CD4-positive, alpha-beta T cell treated with Interleukin-4 for 1 hour (primary cell): Measurements from ENCODE around the gene BIVM.

Experiments used
- DNase-seq, 2 donors: peaks; one replicate each; pipeline ENCODE4 v3.0.0-alpha.2; 2020 to 2022

The BIVM gene

DNA sequence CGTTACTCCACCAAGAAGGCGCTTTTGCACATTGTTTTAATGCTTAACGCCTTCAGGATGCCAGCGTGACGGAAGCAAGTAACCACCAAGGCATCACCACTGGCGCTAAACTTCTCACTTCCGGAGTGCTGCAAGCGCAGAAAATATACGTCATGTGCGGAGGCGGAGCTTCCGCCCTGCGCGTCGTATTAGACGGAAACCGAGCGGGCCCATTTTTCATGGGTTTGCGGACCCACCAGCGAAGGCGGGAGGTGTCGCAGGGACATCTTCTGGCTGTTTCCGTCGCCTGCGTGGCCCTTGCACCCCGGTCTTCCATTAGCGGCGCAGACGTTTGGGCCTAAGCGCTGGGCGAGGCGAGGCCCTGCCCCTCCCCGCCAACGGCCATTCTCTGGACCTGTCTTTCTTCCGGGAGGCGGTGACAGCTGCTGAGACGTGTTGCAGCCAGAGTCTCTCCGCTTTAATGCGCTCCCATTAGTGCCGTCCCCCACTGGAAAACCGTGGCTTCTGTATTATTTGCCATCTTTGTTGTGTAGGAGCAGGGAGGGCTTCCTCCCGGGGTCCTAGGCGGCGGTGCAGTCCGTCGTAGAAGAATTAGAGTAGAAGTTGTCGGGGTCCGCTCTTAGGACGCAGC lies 46.8 kb downstream of the BIVM start, which contains the start of gene ERCC5:
Gene ERCC5, plus strand, starts transcription at position 403 of the 631 bp plus-strand sequence. CDS start 235 bp downstream, outside the sequence.
- DNase-seq = peak; percentile 96

DNA sequence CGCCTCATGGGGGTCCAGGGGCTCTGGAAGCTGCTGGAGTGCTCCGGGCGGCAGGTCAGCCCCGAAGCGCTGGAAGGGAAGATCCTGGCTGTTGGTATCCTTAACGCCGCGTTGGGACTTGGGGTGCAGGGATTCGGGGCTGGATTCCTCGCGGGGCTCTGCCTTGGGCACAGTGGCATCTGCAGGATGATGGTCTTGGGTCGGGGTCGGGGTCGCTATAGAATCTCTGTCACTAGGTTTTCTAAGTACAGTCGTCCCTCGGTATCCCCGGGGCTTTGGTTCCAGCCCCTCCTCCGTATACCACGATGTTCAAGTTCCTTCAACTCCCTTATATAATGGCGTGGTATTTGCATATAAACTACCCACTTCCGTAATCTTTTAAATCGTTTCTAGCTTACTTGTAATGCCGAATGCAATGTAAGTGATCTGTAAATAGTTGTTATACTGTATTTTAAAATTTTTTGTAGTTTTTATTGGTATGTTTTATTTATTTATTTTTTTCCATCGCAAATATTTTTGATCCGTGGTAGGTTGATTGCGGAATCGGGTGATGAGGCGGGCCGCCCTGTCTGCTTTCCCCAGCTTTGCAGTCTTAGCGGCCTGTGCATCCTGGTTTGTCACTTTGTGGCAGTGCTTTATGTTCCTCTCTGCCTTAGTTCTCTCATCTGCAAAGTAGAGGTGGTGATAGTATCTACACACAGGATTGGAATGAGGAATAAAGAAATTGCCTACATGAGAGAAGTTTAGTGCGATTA lies 47.5 kb downstream of the BIVM start:
- peak; percentile 56 to 68 for DNase-seq

DNA sequence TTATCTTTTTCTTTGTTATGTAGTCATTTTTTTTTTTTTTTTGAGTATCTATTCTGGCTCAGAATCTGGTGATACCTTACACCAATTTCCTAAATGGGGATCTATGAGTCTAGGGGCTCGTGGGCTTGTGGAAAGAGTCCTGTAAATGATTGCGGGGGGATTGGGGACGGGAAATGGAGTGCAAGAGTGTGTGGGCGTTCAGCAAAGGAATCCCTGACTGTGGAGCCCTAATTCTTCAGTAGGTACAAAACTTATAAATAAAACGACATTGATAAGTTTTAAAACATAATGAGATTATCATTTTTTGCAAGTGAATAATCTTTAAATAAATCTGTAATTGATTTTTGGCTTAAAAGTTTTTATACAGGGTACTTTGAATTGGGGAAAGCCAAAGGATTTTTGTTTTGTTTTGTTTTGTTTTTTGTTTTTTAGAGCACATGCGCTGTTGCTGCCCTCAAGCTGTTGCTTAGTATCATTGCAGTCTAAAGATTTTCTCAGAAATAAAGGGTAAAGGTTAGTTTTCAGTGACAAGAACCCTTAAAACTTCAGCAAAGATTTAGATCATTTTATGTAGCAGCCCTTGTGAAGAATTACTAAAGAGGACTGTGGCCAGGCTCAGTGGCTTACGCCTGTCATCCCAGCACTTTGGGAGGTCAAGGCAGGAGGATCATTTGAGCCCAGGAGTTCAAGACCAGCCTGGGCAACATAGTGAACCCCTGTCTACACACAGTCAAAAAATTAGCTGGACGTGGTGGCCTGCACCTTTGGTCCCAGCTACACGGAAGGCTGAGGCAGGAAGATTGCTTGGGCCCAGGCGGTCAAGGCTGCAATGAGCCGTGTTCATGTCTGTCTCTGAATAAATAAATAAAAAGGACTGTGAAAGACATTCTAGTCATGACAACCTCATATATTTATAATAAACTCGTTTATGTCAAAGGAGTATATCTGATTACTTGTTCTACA lies 48.6 kb downstream of the BIVM start:
- peak in 1 of 2 donors; percentile 59 for DNase-seq

DNA sequence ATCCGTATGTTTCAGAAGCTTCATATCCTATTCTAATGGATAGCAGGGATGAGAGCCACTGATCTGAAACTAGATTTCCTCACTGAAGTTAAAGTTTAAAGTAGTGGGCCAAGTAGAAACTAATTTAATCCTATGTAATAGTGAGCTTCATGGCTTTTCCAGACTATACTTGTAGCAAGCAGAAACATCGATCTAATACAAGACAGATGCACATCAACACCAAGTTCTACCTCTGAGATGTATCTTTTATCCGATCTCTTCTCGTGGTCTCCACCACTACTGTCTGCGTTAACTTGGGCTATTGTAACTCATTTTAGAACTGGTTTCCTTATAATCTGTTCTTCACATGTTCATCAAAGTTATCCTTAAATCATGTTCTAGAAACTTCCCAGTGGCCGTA lies 50.0 kb downstream of the BIVM start:
- no peak for DNase-seq

DNA sequence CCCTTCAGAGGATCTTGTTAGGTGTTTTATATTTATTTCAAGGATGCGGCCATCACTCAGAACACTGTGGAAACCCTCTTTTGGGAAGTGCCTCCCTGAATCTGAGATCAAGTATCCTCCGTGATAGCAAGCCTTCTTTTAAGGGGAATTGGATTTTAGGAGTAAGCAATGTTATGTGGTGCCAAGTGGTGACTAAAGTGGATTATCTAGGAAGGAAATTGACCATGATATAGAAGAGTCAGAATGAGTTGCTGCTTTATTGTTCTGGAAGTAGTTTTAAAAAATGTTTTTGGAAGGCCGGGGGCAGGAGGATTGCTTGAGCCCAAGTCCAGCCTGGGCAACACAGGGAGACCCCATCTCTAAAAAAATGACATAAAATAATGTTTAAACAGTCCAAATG lies 53.6 kb downstream of the BIVM start:
- DNase-seq = no peak

DNA sequence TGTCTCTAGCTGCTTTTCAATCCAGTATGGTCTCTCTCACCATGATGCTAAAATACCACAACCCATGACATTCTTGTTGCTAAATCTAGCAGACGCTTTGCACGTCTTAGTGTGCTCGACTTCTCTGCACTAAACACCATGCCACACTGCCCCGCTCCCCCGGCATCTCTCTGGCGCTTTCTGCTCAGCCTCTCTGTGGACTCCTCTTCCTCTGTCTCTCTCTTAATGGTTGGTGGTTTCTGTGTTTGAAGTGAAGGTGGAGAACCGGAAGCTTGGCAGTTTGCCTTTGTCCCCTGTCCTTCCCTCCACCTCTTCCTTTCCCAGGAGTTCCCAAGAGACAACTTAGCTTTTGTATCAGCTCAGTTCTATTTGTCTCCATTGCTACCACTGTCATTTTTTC lies 55.8 kb downstream of the BIVM start:
- DNase-seq = peak in 1 of 2 donors; percentile 15

DNA sequence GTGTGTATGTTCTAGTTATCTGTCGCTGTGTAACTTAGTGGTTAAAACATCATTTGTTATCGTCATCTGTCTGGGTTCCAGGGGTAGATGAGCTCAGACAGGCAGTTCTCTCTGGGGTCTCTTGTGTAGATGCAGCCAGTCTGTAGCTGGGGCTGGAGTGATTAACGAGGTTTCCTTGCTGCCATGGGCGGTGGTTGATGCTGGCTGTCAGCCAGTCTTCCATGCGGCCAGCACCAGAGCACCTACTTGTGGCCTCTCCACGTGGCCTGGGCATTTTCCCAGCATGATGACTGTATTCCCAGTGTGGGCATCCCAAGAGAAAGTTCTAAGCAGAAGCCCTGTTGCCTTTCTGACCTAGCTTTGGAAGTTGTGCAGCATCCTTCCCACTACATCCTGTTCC lies 57.6 kb downstream of the BIVM start:
- no peak for DNase-seq

DNA sequence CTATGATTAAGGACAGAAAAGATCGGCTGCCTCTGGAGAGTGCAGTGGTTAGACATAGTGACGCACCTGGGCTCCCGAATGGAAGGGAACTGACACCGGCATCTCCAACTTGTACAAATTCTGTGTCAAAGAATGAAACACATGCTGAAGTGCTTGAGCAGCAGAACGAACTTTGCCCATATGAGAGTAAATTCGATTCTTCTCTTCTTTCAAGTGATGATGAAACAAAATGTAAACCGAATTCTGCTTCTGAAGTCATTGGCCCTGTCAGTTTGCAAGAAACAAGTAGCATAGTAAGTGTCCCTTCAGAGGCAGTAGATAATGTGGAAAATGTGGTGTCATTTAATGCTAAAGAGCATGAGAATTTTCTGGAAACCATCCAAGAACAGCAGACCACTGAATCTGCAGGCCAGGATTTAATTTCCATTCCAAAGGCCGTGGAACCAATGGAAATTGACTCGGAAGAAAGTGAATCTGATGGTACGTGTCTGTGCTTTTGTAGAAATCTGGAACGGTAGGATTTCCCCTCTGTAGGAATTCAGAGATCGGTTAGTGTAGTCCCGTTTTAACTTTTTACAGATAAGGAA lies 63.8 kb downstream of the BIVM start:
- no peak for DNase-seq

DNA sequence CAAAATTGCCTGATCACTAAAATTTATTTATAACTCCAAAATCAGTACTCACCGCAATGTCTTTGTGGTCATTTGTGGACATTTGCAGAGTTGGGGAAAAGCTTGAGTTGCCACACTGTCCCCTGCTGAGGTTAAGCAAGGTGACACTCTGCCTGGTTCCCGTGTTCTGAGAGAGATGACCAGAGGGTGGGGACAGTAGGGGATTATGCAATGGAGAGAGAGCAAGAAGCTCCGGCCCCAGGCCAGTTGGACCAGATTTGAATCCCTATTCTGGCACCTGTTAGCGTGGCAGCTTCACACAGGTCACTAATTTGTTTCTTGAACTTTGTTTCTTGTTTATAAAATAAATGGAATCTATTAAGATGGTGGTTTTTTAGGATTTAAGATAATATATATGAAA lies 64.7 kb downstream of the BIVM start:
- DNase-seq = no peak

DNA sequence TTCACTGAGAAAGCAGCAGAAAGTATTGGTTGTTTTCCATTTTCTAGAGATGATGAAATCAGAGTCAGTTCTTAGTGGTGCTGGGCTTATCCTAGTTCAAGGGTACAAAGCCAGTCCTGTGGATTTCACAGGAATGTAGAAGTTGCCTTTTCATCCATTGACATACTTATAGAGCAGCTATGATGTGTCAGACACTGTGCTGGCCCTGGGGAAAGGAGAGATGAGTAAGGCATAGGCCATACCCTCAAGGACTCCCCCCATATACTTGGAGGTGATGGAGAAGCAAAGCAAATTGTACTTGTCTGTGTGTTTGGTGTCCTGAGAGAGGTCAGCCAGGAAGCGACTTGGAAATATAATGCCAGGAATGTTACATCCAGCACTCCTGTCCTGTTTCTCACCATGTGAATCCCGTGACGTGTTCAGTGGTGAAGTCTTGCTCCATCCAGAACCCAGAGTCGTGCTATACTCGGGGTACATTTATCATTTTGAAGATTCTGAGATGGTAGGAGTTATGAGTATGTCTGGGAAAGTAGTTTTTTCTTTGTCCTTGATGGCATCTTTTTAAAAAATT lies 69.5 kb downstream of the BIVM start:
- DNase-seq = no peak

DNA sequence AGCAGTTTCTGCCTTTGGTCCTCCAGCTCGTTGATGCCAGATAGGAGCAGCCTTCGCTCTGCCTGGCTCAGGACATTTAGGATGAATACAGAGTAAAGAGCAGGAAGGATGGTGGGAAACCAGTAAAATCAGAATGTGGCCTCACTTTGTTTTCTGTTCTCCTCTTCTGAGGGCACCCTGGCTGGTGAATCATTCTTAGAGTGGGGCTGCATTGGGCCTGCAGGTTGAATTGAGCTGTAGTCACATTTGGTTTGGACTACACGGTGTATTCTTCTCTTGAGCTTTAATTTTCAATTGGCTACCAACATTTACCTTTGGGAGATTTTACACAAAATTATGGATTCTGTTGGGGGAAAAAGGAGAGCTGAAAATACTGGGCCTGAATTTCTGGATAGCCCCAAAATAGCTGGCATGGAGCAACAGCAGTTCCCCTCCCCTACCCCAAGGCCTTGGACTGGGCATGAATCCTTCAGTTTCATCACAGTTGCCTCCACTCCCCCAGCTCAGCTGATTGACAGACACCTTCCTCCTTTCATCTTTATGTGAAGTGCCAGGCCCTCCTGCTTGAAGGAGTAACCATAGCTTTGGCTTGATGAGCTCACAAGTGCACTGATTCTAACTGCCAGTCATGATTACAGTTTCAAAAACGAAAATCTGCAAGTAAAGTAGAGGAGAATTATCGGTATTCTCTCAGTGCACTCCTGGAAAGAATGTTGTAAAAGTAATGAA lies 71.2 kb downstream of the BIVM start:
- DNase-seq = no peak

DNA sequence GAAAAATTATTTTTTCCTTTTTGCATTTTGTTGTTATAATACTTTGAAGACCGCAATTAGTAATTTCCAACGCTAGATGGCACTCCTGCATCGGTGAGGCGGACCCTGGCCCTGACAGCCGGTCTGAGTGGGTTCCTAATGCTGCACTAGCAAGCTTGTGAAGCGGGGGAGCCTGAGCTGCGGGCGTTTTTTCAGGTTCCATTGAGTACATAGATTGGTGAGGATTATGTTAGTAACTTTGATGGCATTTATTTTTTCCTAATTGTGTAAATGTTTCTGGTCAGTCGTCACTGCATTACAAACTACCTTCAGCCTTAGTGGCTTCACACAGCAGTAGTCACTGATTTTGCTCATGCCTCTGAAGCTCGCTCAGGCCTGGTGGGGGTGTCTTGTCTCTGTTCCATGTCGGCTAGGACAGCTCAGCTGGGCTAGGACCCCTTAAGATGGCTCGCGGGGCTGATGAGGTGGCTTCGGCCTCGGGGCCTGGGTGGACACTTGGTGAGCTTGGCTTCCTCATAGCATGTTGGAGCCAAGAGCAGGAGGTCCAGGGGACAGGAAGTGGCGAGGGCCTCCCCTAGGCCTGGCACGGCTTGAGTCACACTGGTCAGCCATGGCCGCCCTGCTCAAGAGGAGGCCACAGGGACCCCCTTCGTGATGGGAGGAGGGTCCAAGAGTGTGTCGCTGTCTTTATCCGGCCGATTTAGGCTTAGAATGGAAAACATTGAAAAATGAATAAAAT lies 71.9 kb downstream of the BIVM start:
- peak; percentile 35 to 63 for DNase-seq

DNA sequence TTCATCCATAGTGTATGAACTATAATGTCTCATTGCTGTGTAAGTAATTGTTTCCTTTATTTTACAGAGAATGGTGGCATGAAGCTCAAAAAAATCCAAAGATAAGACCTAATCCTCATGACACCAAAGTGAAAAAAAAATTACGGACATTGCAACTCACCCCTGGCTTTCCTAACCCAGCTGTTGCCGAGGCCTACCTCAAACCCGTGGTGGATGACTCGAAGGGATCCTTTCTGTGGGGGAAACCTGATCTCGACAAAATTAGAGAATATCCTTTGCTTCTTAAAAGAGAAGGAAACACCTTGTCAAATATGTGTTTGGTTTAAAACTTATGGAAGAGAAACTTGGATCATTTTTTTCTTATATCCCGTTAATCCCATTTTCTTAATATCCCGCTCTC lies 73.2 kb downstream of the BIVM start:
- DNase-seq = no peak

DNA sequence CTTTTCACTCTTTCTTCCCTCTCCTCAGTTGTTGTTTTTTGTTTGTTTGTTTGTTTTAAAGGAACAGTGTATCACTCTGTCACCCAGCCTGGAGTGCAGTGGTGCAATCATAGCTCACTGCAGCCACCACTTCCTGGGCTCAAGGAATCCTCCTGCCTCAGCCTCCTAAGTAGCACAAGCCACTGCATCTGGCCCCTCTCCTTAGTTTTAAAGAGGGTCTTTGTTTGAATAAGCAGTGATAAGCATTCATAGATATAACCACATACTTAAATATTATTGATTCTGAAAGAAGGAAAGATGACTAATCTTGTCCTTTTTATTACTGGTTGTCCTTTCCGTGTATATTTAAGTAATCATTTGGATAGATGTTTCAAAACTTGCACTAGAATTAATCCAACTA lies 73.6 kb downstream of the BIVM start:
- DNase-seq = no peak

DNA sequence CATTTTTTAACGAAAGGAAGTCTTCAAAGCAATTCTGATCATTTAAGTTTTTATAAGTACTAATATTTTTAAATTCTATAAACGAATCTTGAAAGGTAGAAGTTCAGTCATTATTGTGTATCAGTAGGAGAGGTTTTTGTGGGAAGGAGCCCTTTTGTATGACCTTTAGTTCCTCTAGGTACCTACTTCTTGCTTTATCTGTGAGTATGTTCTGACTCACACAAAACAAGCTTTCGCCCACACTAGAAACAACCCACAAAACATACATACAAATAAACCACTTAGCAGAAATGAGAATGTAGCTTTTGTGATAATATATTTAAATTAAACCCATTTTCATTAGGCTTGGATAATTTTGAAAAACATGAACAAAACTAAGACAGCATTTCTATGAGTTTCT lies 74.7 kb downstream of the BIVM start:
- no peak for DNase-seq

DNA sequence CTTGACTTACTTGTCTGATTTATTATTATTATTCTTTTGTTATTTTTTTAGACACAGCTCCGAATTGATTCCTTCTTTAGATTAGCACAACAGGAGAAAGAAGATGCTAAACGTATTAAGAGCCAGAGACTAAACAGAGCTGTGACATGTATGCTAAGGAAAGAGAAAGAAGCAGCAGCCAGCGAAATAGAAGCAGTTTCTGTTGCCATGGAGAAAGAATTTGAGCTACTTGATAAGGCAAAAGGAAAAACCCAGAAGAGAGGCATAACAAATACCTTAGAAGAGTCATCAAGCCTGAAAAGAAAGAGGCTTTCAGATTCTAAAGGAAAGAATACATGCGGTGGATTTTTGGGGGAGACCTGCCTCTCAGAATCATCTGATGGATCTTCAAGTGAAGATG lies 76.3 kb downstream of the BIVM start:
- no peak for DNase-seq

DNA sequence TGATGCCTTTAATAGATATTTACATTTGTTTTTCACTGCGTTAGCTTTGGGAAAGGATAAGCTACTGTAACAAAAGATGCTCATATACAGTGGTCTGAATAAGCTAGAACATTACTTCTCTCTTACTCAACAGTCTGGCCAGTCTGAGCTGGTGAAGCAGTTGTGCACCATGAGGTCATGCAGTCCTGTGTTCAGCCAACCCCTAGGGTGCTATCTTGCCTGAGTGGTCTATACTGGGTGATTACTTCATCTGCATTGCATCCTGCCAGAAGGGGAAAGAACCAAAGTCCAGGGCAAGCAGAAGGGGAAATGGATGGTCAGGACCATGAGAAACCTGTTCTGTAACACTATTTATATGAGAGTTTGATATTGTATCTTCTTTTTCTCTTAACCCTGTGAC lies 78.4 kb downstream of the BIVM start:
- DNase-seq = no peak

DNA sequence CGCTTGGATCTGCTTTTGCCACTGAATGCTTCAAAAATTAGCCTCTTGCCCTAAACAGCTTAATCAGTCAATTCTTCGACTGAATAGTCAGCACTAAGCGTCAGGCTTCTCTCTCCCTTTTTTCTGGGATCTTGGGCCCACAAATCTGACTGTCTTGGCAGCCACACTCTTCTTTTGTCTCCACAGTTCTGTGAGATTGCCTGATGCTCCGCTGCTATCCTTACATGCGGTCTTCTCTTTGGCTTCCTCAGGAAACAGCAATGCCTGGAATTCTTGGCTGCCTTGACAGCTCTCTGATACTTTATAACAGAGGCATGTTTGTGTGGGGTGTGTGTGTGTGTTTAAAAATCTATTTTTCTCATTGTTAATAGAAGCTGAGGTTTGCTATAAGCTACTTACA lies 79.6 kb downstream of the BIVM start:
- no peak for DNase-seq

DNA sequence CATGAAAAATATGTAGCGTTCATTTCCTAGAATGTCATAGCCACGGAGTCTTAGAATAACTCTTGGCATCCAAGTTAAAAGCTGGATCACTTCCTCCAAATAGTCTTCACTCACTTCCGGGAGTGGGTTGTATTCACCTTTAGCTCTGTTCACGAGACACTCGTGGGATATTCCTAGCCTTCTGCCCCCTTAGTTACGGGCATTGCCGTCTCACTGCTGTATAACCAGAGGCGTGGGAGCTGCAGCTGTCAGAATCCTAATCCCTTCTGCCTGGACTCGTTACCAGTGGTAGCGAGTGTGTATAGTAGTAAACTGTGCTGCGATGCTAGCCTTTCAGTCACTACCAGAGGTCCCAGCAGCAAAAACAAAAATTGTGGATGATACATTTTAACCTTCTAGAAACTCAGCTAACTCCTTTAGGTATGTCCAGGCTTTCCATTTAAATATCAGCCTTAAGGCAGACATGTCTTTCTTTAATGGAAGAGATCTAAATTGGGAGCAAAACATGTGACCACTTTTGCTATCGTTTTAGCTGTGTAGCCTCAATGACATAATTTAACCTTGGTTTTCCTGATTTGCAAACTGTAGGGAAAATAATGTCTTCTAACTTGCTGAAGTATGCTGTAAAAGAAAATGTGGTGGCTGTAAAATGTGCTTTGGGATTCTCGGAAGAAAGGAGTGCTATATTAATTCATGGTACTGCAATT lies 81.0 kb downstream of the BIVM start:
- no peak for DNase-seq

DNA sequence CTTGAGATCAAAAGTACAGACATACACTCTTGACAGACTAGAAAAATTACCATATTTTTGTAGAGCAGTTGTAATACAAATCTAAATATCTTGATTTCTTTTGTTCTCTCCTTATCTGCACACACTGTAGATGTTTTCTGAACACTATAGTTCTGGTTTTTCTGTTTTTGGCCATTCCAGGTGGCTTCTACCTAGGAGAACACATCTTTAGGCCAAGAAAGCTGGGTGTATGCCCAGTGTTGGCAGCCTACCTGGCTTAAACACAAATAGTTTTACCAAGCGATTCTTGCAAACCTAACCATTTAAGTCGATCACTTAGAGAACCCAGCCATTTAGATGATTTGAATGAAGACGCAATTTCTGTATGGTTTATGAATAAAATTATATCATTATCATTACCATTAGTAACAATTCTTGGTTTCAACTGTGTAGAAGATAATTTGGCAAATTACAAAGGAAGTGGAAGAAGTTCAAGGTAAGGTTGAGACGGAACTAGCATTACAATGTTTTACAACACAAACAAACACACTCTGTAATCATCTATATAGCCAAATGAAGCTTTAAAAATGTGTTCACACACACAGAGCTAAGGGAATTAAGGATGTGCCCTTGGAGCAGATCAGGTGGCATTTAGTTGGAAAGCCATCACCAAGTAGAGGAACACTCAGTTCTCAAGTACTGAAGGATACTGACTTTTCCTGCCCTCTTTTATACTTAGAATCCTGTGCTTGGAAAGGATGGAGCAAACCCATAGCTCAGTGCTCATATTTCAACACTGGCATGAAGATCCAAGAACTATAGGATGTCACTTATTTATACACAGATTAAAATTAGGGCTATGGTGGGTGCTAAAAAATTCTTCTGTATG lies 83.1 kb downstream of the BIVM start:
- no peak for DNase-seq
